GM23338 (cell line): Measurements from ENCODE around the gene SOD3. TPM values are rescaled to one million over a fixed set of nuclear protein-coding genes. Genes with fewer than 3 reads are reported as not detected.
A peak's percentile ranks its signal among the peaks of the same experiment; 100 is the strongest.

Experiments
- ATAC-seq: fragments of 200-7000 bp; cut with Tn5 transposase; 3 replicates; pipeline ENCODE4 v1.9.1; 2020
- DNase-seq: peaks from one replicate; pipeline ENCODE4 v3.0.0-alpha.2; 2015; ENCODE audit warnings: low spot score
- H2AFZ ChIP-seq: fragments of 200-600 bp; sonication (generic); 2 replicates; pipeline ENCODE4 v1.8.0; 2016; ENCODE audit warnings: antibody characterized with exemption, mild to moderate bottlenecking, moderate library complexity
- H3F3A ChIP-seq: fragments of 200-600 bp; sonication (generic); replicated peaks from 2 replicates; pipeline ENCODE4 v1.8.0; 2017; ENCODE audit warnings: antibody characterized with exemption, mixed run types, low read depth
- H3K27ac ChIP-seq: fragments of 200-600 bp; sonication (generic); 2 replicates; pipeline ENCODE4 v1.6.1; 2016; ENCODE audit warnings: low read depth
- H3K27me3 ChIP-seq: fragments of 200-600 bp; sonication (generic); 2 replicates; pipeline ENCODE4 v1.8.0; 2016; ENCODE audit warnings: mild to moderate bottlenecking, mixed run types, moderate library complexity; ENCODE audit not compliant: insufficient read depth
- H3K36me3 ChIP-seq: fragments of 200-600 bp; sonication (generic); 2 replicates; pipeline ENCODE4 v1.8.0; 2016; ENCODE audit warnings: mild to moderate bottlenecking; ENCODE audit not compliant: insufficient read depth
- H3K4me1 ChIP-seq: fragments of 200-600 bp; sonication (generic); 2 replicates; pipeline ENCODE4 v1.8.0; 2016; ENCODE audit warnings: mild to moderate bottlenecking, moderate library complexity; ENCODE audit not compliant: insufficient read depth
- H3K4me2 ChIP-seq: fragments of 200-600 bp; sonication (generic); 2 replicates; pipeline ENCODE4 v1.7.1; 2017; ENCODE audit warnings: mixed run types
- H3K4me3 ChIP-seq: fragments of 200-600 bp; sonication (generic); 2 replicates; pipeline ENCODE4 v1.6.1; 2016; ENCODE audit warnings: mixed run types
- H3K79me2 ChIP-seq: fragments of 200-600 bp; sonication (generic); replicated peaks from 2 replicates; pipeline ENCODE4 v1.8.0; 2017; ENCODE audit warnings: mild to moderate bottlenecking; ENCODE audit not compliant: insufficient read depth
- H3K9me2 ChIP-seq: fragments of 200-600 bp; sonication (generic); 2 replicates; pipeline ENCODE4 v1.8.0; 2017; ENCODE audit not compliant: insufficient read depth
- H4K20me1 ChIP-seq: fragments of 200-600 bp; sonication (generic); replicated peaks from 2 replicates; pipeline ENCODE4 v1.8.0; 2017; ENCODE audit warnings: mild to moderate bottlenecking; ENCODE audit not compliant: insufficient read depth
- H3K27ac Mint-ChIP-seq: 2 replicates; pipeline ENCODE4 v1.8.0; 2020; ENCODE audit warnings: inconsistent platforms, mild to moderate bottlenecking, moderate library complexity, mixed read lengths
- H3K27me3 Mint-ChIP-seq: 3 replicates; pipeline ENCODE4 v1.8.0; 2022; ENCODE audit warnings: low read depth, mild to moderate bottlenecking, moderate library complexity, mixed read lengths, inconsistent platforms; ENCODE audit not compliant: insufficient read depth, poor library complexity
- H3K36me3 Mint-ChIP-seq: 3 replicates; pipeline ENCODE4 v1.8.0; 2021; ENCODE audit warnings: low read depth, mild to moderate bottlenecking, inconsistent platforms, moderate library complexity, mixed read lengths
- H3K4me1 Mint-ChIP-seq: 3 replicates; pipeline ENCODE4 v1.8.0; 2020; ENCODE audit warnings: mild to moderate bottlenecking, inconsistent platforms, mixed read lengths
- H3K4me3 Mint-ChIP-seq: 3 replicates; pipeline ENCODE4 v1.8.0; 2021; ENCODE audit warnings: moderate library complexity, mild to moderate bottlenecking, inconsistent platforms, mixed read lengths
- H3K9me3 Mint-ChIP-seq: 3 replicates; pipeline ENCODE4 v1.8.0; 2020; ENCODE audit warnings: moderate library complexity, mild to moderate bottlenecking, inconsistent platforms, mixed read lengths
- CREB1 ChIP-seq: fragments of 250-450 bp; sonication (Bioruptor Pico); IDR thresholded peaks from 2 replicates; pipeline ENCODE4 v1.5.0; 2020; ENCODE audit warnings: low read depth, mild to moderate bottlenecking, moderate library complexity
- POLR2AphosphoS5 ChIP-seq: IDR thresholded peaks from 2 replicates; pipeline ENCODE4 v1.6.1; 2016; ENCODE audit warnings: antibody characterized with exemption, low read depth
- STAT1 ChIP-seq: IDR thresholded peaks from one replicate; pipeline ENCODE4 v1.6.1; 2016; ENCODE audit warnings: antibody characterized with exemption; ENCODE audit not compliant: unreplicated experiment
- polyA plus RNA-seq: library from polyadenylated mRNA; unstranded; fragments of >200 nt; fragmentation: Nextera tagmentation; extraction: Ambion mirVana; gene quantifications from 2 replicates; pipeline ENCODE4 v1.2.1, GENCODE V29; 2016
- total RNA-seq: library from RNA; depleted of rRNA; stranded (reverse); fragments of >200 nt; shearing (Covaris generic); gene quantifications from 2 replicates; pipeline ENCODE4 v1.2.3, GENCODE V29; 2014
- TF ChIP-seq, protein P1 (sequence below): fragments of 250-450 bp; sonication (Bioruptor Pico); IDR thresholded peaks from 2 replicates; pipeline ENCODE4 v1.5.0; 2020; ENCODE audit warnings: mild to moderate bottlenecking, moderate library complexity
- TF ChIP-seq, protein P2 (sequence below), 2 experiments: fragments of 200-600 bp in 1 of 2; sonication (generic) in 1 of 2; conservative IDR thresholded peaks; 2 replicates each; pipeline versions ENCODE4 v1.5.1 to v1.6.1; 2016 to 2017; ENCODE audit warnings: antibody characterized with exemption in 2 of 2, low read depth in 2 of 2, mild to moderate bottlenecking in 2 of 2, moderate library complexity in 1 of 2

The SOD3 gene
- total and polyA plus RNA-seq, 2 experiments from 2014 or later: 7.5 to 11.8 TPM

DNA sequence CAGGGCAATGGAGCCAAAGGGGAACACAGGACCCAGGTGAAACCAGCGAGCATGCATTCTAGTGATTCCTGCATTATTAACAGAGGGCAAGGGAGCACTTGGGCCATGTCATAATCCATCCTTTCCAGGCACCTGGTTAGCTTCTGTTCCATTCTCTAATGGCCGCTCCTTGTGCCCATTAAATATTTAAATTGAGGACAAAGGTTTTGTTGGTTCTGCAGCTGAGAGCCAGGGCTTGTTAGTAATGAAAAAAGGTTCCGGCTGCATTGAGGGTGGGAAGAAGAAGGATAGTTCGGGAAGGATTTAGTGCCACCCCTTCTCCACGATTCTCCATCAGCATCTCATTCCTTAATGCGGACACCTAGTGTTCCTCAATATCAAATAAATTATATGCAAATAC, 13.6 kb downstream of the SOD3 start (continued):
- TF ChIP-seq, protein P1, sequence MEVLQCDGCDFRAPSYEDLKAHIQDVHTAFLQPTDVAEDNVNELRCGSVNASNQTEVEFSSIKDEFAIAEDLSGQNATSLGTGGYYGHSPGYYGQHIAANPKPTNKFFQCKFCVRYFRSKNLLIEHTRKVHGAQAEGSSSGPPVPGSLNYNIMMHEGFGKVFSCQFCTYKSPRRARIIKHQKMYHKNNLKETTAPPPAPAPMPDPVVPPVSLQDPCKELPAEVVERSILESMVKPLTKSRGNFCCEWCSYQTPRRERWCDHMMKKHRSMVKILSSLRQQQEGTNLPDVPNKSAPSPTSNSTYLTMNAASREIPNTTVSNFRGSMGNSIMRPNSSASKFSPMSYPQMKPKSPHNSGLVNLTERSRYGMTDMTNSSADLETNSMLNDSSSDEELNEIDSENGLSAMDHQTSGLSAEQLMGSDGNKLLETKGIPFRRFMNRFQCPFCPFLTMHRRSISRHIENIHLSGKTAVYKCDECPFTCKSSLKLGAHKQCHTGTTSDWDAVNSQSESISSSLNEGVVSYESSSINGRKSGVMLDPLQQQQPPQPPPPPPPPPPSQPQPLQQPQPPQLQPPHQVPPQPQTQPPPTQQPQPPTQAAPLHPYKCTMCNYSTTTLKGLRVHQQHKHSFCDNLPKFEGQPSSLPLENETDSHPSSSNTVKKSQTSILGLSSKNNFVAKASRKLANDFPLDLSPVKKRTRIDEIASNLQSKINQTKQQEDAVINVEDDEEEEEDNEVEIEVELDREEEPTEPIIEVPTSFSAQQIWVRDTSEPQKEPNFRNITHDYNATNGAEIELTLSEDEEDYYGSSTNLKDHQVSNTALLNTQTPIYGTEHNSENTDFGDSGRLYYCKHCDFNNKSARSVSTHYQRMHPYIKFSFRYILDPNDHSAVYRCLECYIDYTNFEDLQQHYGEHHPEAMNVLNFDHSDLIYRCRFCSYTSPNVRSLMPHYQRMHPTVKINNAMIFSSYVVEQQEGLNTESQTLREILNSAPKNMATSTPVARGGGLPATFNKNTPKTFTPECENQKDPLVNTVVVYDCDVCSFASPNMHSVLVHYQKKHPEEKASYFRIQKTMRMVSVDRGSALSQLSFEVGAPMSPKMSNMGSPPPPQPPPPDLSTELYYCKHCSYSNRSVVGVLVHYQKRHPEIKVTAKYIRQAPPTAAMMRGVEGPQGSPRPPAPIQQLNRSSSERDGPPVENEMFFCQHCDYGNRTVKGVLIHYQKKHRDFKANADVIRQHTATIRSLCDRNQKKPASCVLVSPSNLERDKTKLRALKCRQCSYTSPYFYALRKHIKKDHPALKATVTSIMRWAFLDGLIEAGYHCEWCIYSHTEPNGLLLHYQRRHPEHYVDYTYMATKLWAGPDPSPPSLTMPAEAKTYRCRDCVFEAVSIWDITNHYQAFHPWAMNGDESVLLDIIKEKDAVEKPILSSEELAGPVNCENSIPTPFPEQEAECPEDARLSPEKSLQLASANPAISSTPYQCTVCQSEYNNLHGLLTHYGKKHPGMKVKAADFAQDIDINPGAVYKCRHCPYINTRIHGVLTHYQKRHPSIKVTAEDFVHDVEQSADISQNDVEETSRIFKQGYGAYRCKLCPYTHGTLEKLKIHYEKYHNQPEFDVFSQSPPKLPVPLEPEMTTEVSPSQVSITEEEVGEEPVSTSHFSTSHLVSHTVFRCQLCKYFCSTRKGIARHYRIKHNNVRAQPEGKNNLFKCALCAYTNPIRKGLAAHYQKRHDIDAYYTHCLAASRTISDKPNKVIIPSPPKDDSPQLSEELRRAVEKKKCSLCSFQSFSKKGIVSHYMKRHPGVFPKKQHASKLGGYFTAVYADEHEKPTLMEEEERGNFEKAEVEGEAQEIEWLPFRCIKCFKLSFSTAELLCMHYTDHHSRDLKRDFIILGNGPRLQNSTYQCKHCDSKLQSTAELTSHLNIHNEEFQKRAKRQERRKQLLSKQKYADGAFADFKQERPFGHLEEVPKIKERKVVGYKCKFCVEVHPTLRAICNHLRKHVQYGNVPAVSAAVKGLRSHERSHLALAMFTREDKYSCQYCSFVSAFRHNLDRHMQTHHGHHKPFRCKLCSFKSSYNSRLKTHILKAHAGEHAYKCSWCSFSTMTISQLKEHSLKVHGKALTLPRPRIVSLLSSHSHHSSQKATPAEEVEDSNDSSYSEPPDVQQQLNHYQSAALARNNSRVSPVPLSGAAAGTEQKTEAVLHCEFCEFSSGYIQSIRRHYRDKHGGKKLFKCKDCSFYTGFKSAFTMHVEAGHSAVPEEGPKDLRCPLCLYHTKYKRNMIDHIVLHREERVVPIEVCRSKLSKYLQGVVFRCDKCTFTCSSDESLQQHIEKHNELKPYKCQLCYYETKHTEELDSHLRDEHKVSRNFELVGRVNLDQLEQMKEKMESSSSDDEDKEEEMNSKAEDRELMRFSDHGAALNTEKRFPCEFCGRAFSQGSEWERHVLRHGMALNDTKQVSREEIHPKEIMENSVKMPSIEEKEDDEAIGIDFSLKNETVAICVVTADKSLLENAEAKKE (CRISPR knock-in tag): no peak
- TF ChIP-seq STAT1 (no peak), POLR2AphosphoS5 (no peak), CREB1 (CRISPR knock-in tag) (no peak)

DNA sequence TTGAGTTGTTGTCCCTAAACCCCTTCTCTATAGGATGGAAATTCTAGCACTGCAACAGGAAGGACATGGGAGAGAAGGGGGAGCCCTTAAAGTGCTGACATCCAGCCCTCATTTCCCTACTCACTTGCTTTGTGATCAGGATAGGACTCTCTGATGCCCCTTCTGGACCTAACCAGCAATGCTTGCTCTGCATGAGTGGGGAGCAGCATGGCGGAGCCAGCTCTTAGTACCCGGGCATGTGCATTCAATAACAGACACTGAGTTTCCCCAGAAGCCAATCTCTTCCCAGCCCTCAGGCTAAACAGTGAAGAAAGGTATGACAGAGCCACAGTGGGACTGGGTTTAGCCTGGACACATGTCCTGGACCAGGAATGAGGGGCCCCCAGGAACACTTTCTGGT, 14.0 kb downstream of the SOD3 start:
- Mint-ChIP-seq H3K36me3 (peaks cover 13% of the 10 kb centered on the region), H3K27me3 (peaks cover 12% of the 10 kb centered on the region), H3K4me1 (peaks cover 32% of the 10 kb centered on the region), H3K4me3 (no peak overlapping the region), H3K9me3 (no peaks in the 10 kb centered on the region; the same call in 2 of the 3 replicates), H3K27ac (no peak overlapping the region)
- ATAC-seq (peak; percentile 97), DNase-seq (peak; percentile 74)
- peak overlapping the region; percentile 67; the same call in 1 of the 2 replicates for H2AFZ ChIP-seq
- TF ChIP-seq STAT1: no peak
- TF ChIP-seq, protein P2, sequence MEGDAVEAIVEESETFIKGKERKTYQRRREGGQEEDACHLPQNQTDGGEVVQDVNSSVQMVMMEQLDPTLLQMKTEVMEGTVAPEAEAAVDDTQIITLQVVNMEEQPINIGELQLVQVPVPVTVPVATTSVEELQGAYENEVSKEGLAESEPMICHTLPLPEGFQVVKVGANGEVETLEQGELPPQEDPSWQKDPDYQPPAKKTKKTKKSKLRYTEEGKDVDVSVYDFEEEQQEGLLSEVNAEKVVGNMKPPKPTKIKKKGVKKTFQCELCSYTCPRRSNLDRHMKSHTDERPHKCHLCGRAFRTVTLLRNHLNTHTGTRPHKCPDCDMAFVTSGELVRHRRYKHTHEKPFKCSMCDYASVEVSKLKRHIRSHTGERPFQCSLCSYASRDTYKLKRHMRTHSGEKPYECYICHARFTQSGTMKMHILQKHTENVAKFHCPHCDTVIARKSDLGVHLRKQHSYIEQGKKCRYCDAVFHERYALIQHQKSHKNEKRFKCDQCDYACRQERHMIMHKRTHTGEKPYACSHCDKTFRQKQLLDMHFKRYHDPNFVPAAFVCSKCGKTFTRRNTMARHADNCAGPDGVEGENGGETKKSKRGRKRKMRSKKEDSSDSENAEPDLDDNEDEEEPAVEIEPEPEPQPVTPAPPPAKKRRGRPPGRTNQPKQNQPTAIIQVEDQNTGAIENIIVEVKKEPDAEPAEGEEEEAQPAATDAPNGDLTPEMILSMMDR (conservative IDR thresholded peaks at IDR 0.05; ENCODE audit: low read depth in 2 of 2): peak; percentile 44 to 56
- H3K27ac ChIP-seq: no peak overlapping the region
- no peaks in the 10 kb centered on the region for H3K79me2 ChIP-seq
- H3K4me1 ChIP-seq: peaks cover 8% of the 10 kb centered on the region; the same call in 1 of the 2 replicates
- H3K36me3 ChIP-seq: no peaks in the 10 kb centered on the region
- 0 out of 2 replicates have a peak, but pooled peaks cover 7% of the 10 kb centered on the region for H3K9me2 ChIP-seq
- H3K4me3 ChIP-seq: no peak overlapping the region
- no peak overlapping the region for H3K4me2 ChIP-seq
- H3F3A ChIP-seq: no peaks in the 10 kb centered on the region
- H3K27me3 ChIP-seq: no peaks in the 10 kb centered on the region
- no peaks in the 10 kb centered on the region for H4K20me1 ChIP-seq
